Hypothalamus (tissue), 51 donors: Measurements from ENCODE around the gene ATP6V0E2.
"Not testable (repeated sequence)": the region's sequence is repeated elsewhere in the genome, so short reads cannot be mapped to it uniquely, and the experiment has no call there.

Source experiments
- DNase-seq, 51 donors: peaks; one replicate each; lab custom pipeline; 2025; lab: John Stamatoyannopoulos, UW

Gene ATP6V0E2

GRCh38 chr7:149873074-149873969, at the start of gene ATP6V0E2:
Gene ATP6V0E2, plus strand, starts transcription at chr7:149873969. Its CDS starts 97 bp downstream, at chr7:149874066.
- peak; percentile 69 to 98 (median 94) for DNase-seq

- no peak for DNase-seq
Measured at GRCh38 chr7:149824301-149824741, 49.4 kb upstream of the ATP6V0E2 start.

- DNase-seq: no peak
Measured at GRCh38 chr7:149824748-149825566, 48.8 kb upstream of the ATP6V0E2 start.

- no peak for DNase-seq
Measured at GRCh38 chr7:149825567-149826343, 48.0 kb upstream of the ATP6V0E2 start.

GRCh38 chr7:149826344-149827088, 47.3 kb upstream of the ATP6V0E2 start:
- no peak for DNase-seq

- DNase-seq: no peak
Measured at GRCh38 chr7:149827089-149827981, 46.4 kb upstream of the ATP6V0E2 start.

- no peak for DNase-seq
Measured at GRCh38 chr7:149828357-149829309, 45.1 kb upstream of the ATP6V0E2 start.

- DNase-seq: not testable (repeated sequence)
Measured at GRCh38 chr7:149830527-149830926, 43.2 kb upstream of the ATP6V0E2 start.

GRCh38 chr7:149830997-149831740, 42.6 kb upstream of the ATP6V0E2 start:
- no peak for DNase-seq

- DNase-seq: no peak
Measured at GRCh38 chr7:149831741-149832219, 42.0 kb upstream of the ATP6V0E2 start.

GRCh38 chr7:149832332-149833041, 41.3 kb upstream of the ATP6V0E2 start:
- no peak for DNase-seq

- no peak for DNase-seq
Measured at GRCh38 chr7:149833495-149834130, 40.2 kb upstream of the ATP6V0E2 start.

GRCh38 chr7:149834601-149835000, 39.2 kb upstream of the ATP6V0E2 start:
- no peak for DNase-seq

GRCh38 chr7:149836434-149836833, 37.3 kb upstream of the ATP6V0E2 start:
- no peak for DNase-seq

GRCh38 chr7:149837564-149838223, 36.1 kb upstream of the ATP6V0E2 start:
- no peak for DNase-seq
